Heart left ventricle (tissue), 16 donors: ENCODE results near the gene HOXA1. TPM values are rescaled to one million over a fixed set of nuclear protein-coding genes. Genes with fewer than 3 reads are reported as not detected.

ENCODE experiments used
- ATAC-seq, 4 donors: fragments of 200-7000 bp; cut with Tn5 transposase; one replicate each; pipeline ENCODE4 v1.9.1; 2020 to 2022; ENCODE audit warnings: moderate library complexity in 4 of 4, mild to moderate bottlenecking in 3 of 4, moderate number of reproducible peaks in 1 of 4
- DNase-seq, 5 donors: peaks; one replicate each; pipeline ENCODE4 v3.0.0-alpha.2; 2020
- H3K27ac ChIP-seq, 12 donors: fragments of 200-600 bp; sonication (generic) in 4 of 12; one replicate each; pipeline versions ENCODE4 v1.5.0 to v1.8.0; 2016 to 2022; ENCODE audit warnings: mild to moderate bottlenecking in 2 of 12
- H3K27me3 ChIP-seq, 9 donors: fragments of 200-600 bp; sonication (generic) in 2 of 9; one replicate each; pipeline versions ENCODE4 v1.5.1 to v1.8.0; 2016 to 2022; ENCODE audit warnings: mild to moderate bottlenecking in 3 of 9
- H3K36me3 ChIP-seq, 9 donors: fragments of 200-600 bp; sonication (generic) in 2 of 9; one replicate each; pipeline versions ENCODE4 v1.5.0 to v1.8.0; 2018 to 2022; ENCODE audit warnings: mild to moderate bottlenecking in 2 of 9
- H3K4me1 ChIP-seq, 12 donors: fragments of 200-600 bp; sonication (generic) in 4 of 12; one replicate each; pipeline versions ENCODE4 v1.5.0 to v1.8.0; 2016 to 2022; ENCODE audit warnings: mild to moderate bottlenecking in 3 of 12
- H3K4me3 ChIP-seq, 12 donors: fragments of 200-600 bp; sonication (generic) in 4 of 12; one replicate each; pipeline versions ENCODE4 v1.5.0 to v1.8.0; 2017 to 2022; ENCODE audit warnings: mild to moderate bottlenecking in 9 of 12, moderate library complexity in 4 of 12
- H3K9me3 ChIP-seq, 12 donors: fragments of 200-600 bp; sonication (generic) in 4 of 12; one replicate each; pipeline versions ENCODE4 v1.5.0 to v1.8.0; 2016 to 2022; ENCODE audit warnings: mild to moderate bottlenecking in 1 of 12
- CTCF ChIP-seq, 12 donors: fragments of 200-600 bp; sonication (generic) in 4 of 12; IDR thresholded peaks; one replicate each; pipeline versions ENCODE4 v1.5.0 to v1.8.0; 2018 to 2022; ENCODE audit warnings: antibody characterized with exemption in 12 of 12, mild to moderate bottlenecking in 5 of 12
- POLR2A ChIP-seq, 2 donors: fragments of 450-650 bp; IDR thresholded peaks; one replicate each; pipeline ENCODE4 v1.6.1; 2017; ENCODE audit warnings: antibody characterized with exemption in 2 of 2, mild to moderate bottlenecking in 2 of 2, moderate library complexity in 2 of 2
- WGBS, 4 donors: extraction: QIAGEN DNeasy Blood & Tissue Kit in 2 of 4; methylation state at CpG; one replicate each; pipeline versions ENCODE4 v1.1.5 to v1.1.7; 2013 to 2018; 5-methylcytosine and 5-hydroxymethylcytosine counted together
- intact Hi-C, 10 donors: fragments of 100-400 bp; cut with DNase I; formaldehyde crosslinking; loops; one replicate each; pipeline versions ENCODE4 v1.11.1 to v1.14.2; 2022
- polyA plus RNA-seq, 2 donors: library from polyadenylated mRNA; stranded (reverse); fragments of 200-250 nt; gene quantifications; one replicate each; pipeline ENCODE4 v1.2.3, GENCODE V29; 2013
- total RNA-seq, 9 donors: library from RNA; depleted of rRNA in 2 of 9; stranded (reverse); fragments of >200 nt in 2 of 9; fragmentation: NEBNext Ultra II Directional in 3 of 9; extraction: Animal tissue kit (Norgen Biotek cat#: 25700) in 3 of 9; gene quantifications; one replicate each; pipeline versions ENCODE4 v1.1.0 to v1.2.4, GENCODE V29; 2016 to 2023
- donor health status: ischemic (EF 13 %, LVEDD 7.1; RV severe dilation, severe dysfunction).
- donor health status: healthy with polysubstance abuse.
- donor health status: DM: no; HTN: yes; CAD: no.
- donor health status: DM: no; HTN: no; CAD: no.
- donor health status: ischemic (EF 25% LVEDD 6.9; RV normal size, moderate dysfunction).
- donor health status: ischemic (EF 25% LVEDD 5.7; RV mildly dilated, moderate dysfunction).
- donor health status: healthy.
- donor health status: DM: yes; HTN: yes; CAD: no.
- donor health status: ischemic (EF 35%, LVEDD 5.7; RV mildly dilated, moderate dysfunction).
- donor health status: nonischemic (EF 11% LVEDD 7.7; RV severe dilation, severe dysfunction).
- donor health status: DM: yes; HTN: yes; CAD: no.
- donor health status: PGD.
- donor health status: ischemic (EF 29% LVEDD 5.4; RV normal size, mild dysfunction).
- donor health status: nonischemic (EF 23%, LVEDD 6.1; RV moderate dilation, normal function).

Gene HOXA1
- total and polyA plus RNA-seq, 11 donors = 0.07 to 0.66 (median 0.36) TPM; not detected in 7

DNA sequence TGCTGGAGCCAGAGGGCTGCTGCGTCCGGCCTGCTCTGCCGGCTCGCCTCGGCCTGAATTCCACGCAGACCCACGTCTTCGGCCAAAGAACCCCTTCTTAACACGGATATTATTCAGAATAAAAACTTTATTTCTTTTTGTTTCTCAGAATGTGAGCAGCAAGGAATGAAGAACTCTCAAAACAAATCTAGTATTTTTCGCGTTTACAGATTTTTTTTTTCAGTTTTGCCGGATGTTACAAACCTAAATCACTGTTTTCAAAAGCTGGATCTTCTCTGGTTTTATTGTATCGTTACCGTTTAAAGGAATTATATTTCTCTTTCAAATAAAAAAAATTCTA lies 11.1 kb upstream of the HOXA1 start:
- Histone ChIP-seq H3K36me3 (no peaks in the 10 kb centered on the region), H3K27me3 (peaks cover 63 to 100% (median 97%) of the 10 kb centered on the region in 9 donors), H3K4me3 (peak overlapping the region in 9 of 12 donors; percentile 18 to 51 (median 31)), H3K27ac (peak overlapping the region in 9 of 12 donors; percentile 2 to 93 (median 67)), H3K4me1 (peaks cover 0 to 33% (median 6%) of the 10 kb centered on the region in 12 donors), H3K9me3 (no peaks in the 10 kb centered on the region)
- TF ChIP-seq CTCF (IDR thresholded peaks at IDR 0.05) (no peak), POLR2A (IDR thresholded peaks at IDR 0.05) (no peak)
- ATAC-seq = no peak
- no peak for DNase-seq
- 17 to 19% (median 18%) methylated on average over 14 of the region's 14 CpGs for WGBS, 4 donors
- intact Hi-C loops = no loop called here

DNA sequence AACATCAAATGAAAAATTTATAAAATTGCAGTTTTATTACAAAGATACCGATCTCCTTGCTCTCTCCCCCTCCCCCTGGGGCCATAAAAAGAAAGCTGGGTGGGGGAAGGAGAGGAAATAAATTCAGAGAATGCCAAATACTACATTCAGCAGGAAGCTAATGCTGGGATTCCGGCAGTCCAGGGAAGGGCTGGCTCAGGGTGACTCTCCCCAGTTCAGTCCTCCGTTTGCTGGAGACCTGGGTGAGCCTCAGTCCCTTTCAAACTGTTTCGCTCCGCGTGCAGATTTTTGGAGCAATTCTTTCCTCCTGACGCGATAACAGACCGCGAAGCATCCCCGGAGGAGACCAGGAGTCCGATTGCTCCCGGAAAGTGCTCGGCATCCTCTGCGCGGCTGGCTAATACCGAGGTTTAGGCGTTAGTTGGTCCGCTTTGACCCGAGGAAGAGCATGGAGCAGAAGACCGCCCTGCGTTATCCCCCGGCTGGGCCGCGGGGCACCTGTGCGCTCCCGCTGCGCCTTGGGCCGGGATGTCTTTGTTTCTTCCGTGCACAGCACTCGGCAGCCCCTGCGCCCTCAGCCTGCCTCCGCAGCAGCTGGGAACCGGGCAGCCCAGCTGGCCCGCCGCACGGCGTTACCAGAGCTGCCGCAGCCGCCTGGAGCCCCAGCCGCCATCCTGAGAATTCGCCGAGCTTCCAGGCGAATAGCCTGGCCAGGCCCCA lies 10.5 kb upstream of the HOXA1 start:
- intact Hi-C loops = no loop called here
- no peak for DNase-seq

DNA sequence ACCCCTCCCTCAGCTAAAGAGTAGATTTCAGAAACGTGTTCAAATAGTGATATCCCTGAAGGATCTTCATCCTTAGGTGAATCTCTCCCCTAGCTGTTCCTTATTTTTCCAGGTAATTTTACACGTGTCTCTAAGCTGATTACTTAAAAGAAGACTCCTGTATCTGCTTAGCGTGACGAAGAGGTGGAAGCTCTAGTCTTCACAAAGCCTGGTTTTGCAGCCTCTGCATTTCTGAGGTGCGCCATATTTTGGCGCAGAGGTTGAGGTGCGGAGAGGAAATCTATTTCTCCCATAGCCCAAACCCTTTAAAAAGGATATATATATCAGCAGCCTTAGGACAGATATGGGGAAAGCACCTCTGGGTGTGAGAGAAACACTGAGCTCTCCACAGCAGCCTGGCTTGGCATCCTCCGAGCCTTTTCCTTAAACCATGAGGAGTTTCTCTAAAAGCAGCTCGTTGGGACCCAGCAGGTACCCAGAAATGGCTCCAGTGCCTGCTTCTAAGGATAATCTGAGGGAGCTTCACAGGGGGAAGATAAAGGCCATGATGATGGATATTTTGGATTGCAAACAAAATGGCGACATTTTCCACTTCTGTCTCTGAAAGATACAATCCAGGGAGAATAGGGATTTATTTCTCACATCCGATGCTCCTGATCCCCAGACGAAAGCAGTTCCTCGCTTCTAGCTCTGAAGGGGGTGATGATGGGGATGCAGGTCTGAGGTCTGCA lies 9.7 kb upstream of the HOXA1 start:
- Histone ChIP-seq H3K9me3 (no peaks in the 10 kb centered on the region), H3K36me3 (no peaks in the 10 kb centered on the region), H3K4me1 (peaks cover 0 to 32% (median 9%) of the 10 kb centered on the region in 12 donors), H3K27me3 (peaks cover 59 to 100% (median 98%) of the 10 kb centered on the region in 9 donors), H3K4me3 (no peak overlapping the region), H3K27ac (peak overlapping the region in 3 of 12 donors; percentile 81 to 93 (median 85))
- intact Hi-C loops = no loop called here
- TF ChIP-seq POLR2A (IDR thresholded peaks at IDR 0.05) (no peak), CTCF (IDR thresholded peaks at IDR 0.05) (no peak)
- DNase-seq (no peak), ATAC-seq (no peak)
- 18 to 42% (median 29%) methylated on average over 13 of the region's 13 CpGs for WGBS, 4 donors

More for the DNA sequence above, 10.5 kb upstream of the HOXA1 start:
- peak overlapping the region in 10 of 12 donors; percentile 2 to 51 (median 26) for H3K4me3 ChIP-seq
- H3K27me3 ChIP-seq = peaks cover 63 to 100% (median 97%) of the 10 kb centered on the region in 9 donors
- H3K36me3 ChIP-seq = no peaks in the 10 kb centered on the region
- H3K9me3 ChIP-seq = no peaks in the 10 kb centered on the region
- TF ChIP-seq POLR2A (IDR thresholded peaks at IDR 0.05) = no peak
- TF ChIP-seq CTCF (IDR thresholded peaks at IDR 0.05) = no peak
- H3K27ac ChIP-seq = peak overlapping the region in 9 of 12 donors; percentile 2 to 93 (median 67)
- peak in 1 of 4 donors; percentile 20 for ATAC-seq
- WGBS, 4 donors = 4 to 16% (median 12%) methylated on average over 13 to 44 of the region's 44 CpGs
- peaks cover 0 to 38% (median 8%) of the 10 kb centered on the region in 12 donors for H3K4me1 ChIP-seq
